Fibroblast of mammary gland (primary cell): ENCODE measurements around the gene PPARA.

Source experiments
- DNase-seq: peaks from one replicate; pipeline ENCODE4 v3.0.0-alpha.2; 2010; ENCODE audit warnings: low read depth
- H3K4me3 ChIP-seq: 2 replicates; pipeline ENCODE4 v1.5.1; 2011; ENCODE audit warnings: low read depth, mild to moderate bottlenecking, low read length, moderate library complexity; ENCODE audit not compliant: control insufficient read depth
- TF ChIP-seq, protein P1 (sequence below): conservative IDR thresholded peaks from 2 replicates; pipeline ENCODE4 v1.5.1; 2011; ENCODE audit warnings: low read depth, low read length, inconsistent platforms; ENCODE audit not compliant: control insufficient read depth, insufficient read depth

Gene PPARA

DNA sequence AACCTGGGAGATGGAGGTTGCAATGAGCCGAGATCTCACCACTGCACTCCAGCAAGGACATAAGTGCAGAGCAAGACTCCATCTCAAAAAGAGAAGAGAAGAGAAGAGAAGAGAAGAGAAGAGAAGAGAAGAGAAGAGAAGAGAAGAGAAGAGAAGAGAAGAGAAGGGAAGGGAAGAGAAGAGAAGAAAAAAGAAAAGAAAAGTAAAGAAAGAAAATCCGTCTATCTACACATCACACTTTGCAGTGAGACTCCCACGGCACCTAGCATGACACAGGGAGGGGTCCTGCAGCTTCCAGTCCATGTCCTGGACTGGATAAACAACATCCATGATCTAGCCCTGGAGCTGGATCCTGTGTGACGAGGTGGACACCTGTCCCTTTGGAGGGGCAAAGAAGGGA is 4.0 kb upstream of the PPARA start:
- no peak overlapping the region for H3K4me3 ChIP-seq
- DNase-seq = no peak
- TF ChIP-seq, protein P1, sequence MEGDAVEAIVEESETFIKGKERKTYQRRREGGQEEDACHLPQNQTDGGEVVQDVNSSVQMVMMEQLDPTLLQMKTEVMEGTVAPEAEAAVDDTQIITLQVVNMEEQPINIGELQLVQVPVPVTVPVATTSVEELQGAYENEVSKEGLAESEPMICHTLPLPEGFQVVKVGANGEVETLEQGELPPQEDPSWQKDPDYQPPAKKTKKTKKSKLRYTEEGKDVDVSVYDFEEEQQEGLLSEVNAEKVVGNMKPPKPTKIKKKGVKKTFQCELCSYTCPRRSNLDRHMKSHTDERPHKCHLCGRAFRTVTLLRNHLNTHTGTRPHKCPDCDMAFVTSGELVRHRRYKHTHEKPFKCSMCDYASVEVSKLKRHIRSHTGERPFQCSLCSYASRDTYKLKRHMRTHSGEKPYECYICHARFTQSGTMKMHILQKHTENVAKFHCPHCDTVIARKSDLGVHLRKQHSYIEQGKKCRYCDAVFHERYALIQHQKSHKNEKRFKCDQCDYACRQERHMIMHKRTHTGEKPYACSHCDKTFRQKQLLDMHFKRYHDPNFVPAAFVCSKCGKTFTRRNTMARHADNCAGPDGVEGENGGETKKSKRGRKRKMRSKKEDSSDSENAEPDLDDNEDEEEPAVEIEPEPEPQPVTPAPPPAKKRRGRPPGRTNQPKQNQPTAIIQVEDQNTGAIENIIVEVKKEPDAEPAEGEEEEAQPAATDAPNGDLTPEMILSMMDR = no peak

DNA sequence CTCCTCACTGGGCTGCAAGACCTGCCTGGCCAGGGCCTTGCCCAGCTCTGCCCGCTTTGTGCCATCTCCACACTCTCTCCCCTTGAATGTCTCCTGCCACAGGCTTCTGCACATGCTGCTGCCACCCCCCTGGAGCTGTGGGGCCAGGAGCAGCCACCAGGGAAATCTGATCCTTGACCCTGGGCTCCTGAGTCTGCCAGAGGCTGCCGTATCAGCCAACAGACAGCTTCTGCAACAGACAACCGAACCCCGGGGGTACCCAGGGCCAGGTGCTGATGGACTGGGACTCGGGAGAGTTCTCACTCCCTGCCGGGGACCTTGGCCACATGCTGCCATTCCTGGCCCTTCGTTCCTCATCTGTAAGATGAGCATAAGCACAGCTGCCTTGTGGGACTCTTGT is 3.3 kb upstream of the PPARA start:
- no peak for DNase-seq
- TF ChIP-seq, protein P1 = no peak
- no peak overlapping the region for H3K4me3 ChIP-seq

DNA sequence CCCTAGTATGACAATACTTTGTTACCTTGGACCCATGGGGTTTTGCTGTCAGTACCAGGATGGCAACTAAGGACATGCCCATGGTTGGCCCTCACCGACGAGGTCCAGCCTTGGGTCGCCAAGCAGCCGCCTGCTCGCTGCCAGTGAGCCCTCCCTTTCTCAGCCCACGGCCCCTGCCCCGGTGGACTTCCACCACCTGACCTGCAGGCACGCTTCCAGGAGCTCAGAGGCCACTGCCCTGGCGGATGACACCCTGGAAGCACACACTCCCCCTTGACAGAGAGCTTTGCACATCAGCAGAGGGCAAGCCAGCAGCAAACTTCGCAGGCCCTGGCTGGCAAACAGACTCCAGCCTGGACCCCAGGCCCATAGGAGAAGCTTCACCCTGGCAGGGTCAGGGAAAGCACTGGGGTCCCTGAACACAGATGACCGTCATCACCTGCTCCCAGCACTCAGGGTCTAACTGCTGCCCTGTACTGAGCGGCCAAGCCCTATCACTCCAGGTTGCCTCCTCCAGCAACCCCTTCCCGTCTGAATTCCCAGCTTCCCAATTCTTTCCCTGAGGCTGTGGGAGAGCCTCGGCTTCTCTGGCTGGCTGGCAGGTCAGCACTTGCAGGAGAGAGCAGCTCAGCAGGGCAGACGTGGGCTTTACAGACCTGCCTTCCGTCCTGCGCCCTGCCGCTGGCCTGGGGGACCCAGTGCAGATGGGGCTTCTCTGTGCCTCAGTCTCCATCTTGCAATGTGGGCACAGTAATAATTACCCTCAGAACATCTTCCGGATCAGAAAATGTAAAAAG is 2.7 kb upstream of the PPARA start:
- H3K4me3 ChIP-seq = no peak overlapping the region
- TF ChIP-seq, protein P1 = no peak
- DNase-seq = no peak

DNA sequence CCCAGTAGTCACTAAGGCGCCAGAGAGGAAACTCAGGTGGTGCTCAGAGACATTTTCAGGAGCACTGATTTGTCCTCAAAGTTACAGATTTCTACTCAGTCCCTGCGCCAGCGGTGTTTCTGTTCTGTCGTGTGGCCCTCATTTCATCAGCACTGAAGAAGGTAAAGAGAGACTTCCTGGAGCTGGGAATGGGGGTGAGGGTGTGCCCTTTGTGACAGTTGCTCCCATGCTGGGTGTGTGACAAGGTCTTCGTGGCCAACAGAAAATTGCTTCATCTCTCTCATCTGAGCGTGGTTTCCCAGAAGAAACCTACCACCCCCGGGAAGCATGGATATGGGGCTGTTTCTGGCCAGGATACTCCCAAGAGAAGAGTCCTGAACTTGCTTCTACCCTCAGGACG is 2.0 kb upstream of the PPARA start:
- TF ChIP-seq, protein P1 = no peak
- DNase-seq = no peak
- no peak overlapping the region for H3K4me3 ChIP-seq

DNA sequence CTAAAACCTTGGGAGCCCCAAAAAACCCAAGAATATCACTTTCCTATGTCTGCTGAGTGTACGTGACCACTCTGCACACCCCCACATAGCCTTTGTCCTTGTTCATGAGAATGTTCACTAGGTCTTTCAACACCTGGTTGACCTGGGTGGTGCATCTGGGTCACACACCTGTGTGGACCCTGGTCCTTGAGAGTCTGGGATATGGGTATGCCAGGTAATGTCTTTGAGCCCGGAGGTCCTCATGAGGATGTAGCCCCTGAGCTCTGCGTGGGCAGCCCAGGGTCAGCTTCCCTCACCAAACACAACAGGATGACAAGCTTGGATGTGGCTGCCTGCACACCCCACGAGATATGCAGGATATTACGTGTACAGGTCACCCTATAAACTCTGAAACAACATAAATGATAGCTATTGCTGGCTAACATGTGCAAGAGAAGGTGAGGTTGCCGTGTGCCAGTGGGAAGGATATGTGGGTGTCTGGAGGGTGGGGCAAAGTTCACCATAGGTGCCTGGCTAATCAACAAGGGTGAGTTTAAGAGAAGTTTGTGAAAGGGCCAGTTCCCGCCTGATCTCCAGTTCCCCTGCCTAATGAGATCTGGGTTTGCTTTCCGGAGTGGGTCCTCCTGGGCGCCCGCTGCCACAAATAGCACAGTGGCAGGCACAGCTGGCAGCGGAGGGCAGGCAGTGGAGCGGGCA is 1.4 kb upstream of the PPARA start:
- H3K4me3 ChIP-seq = peak overlapping the region; percentile 52
- DNase-seq = no peak
- TF ChIP-seq, protein P1 = no peak

DNA sequence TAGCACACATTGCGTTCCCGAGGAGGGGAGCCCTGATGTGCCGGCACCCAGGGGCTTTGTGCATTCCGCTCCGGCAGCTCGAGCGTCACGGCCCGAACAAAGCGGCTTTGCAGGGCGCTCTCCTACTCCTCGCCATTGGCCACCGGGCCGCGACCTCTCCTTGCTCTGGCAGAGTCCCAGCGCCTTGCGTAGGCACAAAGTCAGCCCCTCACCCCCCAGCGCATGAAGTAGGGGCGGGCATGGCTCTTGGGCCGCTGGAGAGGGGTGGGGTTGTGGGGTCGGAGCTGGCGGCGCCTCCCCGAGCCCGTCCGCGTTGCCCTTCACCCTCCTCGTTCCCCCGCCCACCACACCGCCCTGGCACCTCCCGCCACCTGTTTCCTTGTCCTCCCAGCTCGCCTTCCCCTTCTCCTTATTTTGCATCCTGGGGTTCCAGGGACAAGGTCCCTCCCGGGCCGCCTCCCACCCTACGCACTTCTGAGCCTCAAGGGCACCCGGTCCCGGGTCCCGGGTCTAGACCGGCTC is 753 bp upstream of the PPARA start:
- peak overlapping the region; percentile 52 for H3K4me3 ChIP-seq
- DNase-seq = no peak

More for the DNA sequence above, 753 bp upstream of the PPARA start:
- TF ChIP-seq, protein P1 = no peak
